ENCODE results near the gene AHCTF1.

GRCh38 chr1:246888522-246888921, 43.2 kb downstream of the AHCTF1 start:
- TF ChIP-seq, protein P1, sequence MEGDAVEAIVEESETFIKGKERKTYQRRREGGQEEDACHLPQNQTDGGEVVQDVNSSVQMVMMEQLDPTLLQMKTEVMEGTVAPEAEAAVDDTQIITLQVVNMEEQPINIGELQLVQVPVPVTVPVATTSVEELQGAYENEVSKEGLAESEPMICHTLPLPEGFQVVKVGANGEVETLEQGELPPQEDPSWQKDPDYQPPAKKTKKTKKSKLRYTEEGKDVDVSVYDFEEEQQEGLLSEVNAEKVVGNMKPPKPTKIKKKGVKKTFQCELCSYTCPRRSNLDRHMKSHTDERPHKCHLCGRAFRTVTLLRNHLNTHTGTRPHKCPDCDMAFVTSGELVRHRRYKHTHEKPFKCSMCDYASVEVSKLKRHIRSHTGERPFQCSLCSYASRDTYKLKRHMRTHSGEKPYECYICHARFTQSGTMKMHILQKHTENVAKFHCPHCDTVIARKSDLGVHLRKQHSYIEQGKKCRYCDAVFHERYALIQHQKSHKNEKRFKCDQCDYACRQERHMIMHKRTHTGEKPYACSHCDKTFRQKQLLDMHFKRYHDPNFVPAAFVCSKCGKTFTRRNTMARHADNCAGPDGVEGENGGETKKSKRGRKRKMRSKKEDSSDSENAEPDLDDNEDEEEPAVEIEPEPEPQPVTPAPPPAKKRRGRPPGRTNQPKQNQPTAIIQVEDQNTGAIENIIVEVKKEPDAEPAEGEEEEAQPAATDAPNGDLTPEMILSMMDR (conservative IDR thresholded peaks at IDR 0.05; ENCODE audit: low read depth, low read length), result no peak
- TF ChIP-seq EZH2 (IDR thresholded peaks at IDR 0.05; ENCODE audit: borderline replicate concordance, low read depth, low read length, poor library complexity, severe bottlenecking), result no peak

Measured in A673 (cell line).